ENCODE measurements around the gene WWC2.

- no peak for TF ChIP-seq POLR2A (IDR thresholded peaks at IDR 0.05)
- no peak for TF ChIP-seq CTCF (IDR thresholded peaks at IDR 0.05 in 4 of 5, conservative IDR thresholded peaks at IDR 0.05 in 1 of 5)
These were observed 18.0 kb upstream of the WWC2 start for GRCh38 chr4:183081116-183081469.

All from gastrocnemius medialis (tissue), 4 donors.